ENCODE measurements around the gene KIAA0513. TPM values are rescaled to one million over a fixed set of nuclear protein-coding genes. Genes with fewer than 3 reads are reported as not detected.

The KIAA0513 gene
- total and polyA plus RNA-seq, 2 donors (not counting 3 experiments of a cell fraction or from before 2014, with no cell fraction given) = 1.8 to 4.3 TPM

- no peaks in the 10 kb centered on the region for H3K9me3 ChIP-seq (replicated peaks; ENCODE audit: control insufficient read depth, insufficient read depth, low read length)
- H3K27ac ChIP-seq (ENCODE audit: insufficient read depth, low read depth, low read length) = no peak overlapping the region
- POLR2A ChIA-PET = no interaction called here
- H3K9ac ChIP-seq (replicated peaks; ENCODE audit: extremely low read depth, insufficient read depth, low read length) = no peak overlapping the region
- dilution Hi-C loops (cut with MboI; ENCODE audit: extremely low pct_ligation_motif_present, low sequenced_read_pairs) = no loop called here
- H3K4me2 ChIP-seq (ENCODE audit: insufficient read depth, low read length) = no peak overlapping the region
- intact Hi-C loops (cut with micrococcal nuclease) = no loop called here
- no TSS peak for BruUV-seq (replicated peaks)
- H3K9me1 ChIP-seq (replicated peaks; ENCODE audit: control insufficient read depth, extremely low read depth, insufficient read depth, low read length) = no peaks in the 10 kb centered on the region
- no peaks in the 10 kb centered on the region for H3K79me2 ChIP-seq (ENCODE audit: control insufficient read depth, insufficient read depth, low read length)
- no peaks in the 10 kb centered on the region for H3K36me3 ChIP-seq (ENCODE audit: control insufficient read depth in 2 of 2, extremely low read depth in 1 of 2, insufficient read depth in 2 of 2, low read length in 2 of 2)
- no peaks in the 10 kb centered on the region for H4K20me1 ChIP-seq (replicated peaks; ENCODE audit: control insufficient read depth, extremely low read depth, insufficient read depth, low read length)
- H2AFZ ChIP-seq (ENCODE audit: low read depth, low read length) = no peak overlapping the region
- no peak for DNase-seq (ENCODE audit: low read depth, low spot score)
- FAIRE-seq = no peak
- H3K4me3 ChIP-seq (replicated peaks in 1 of 3; ENCODE audit: insufficient read depth in 1 of 3, low read depth in 1 of 3, low read length in 3 of 3) = no peak overlapping the region
- no peak for TF ChIP-seq GATA2 (IDR thresholded peaks at IDR 0.05; ENCODE audit: insufficient read depth, insufficient read length, low read depth, low read length)
- TF ChIP-seq POLR2AphosphoS5 (IDR thresholded peaks at IDR 0.05; ENCODE audit: insufficient read depth, low read depth, low read length) = no peak
- no peak for TF ChIP-seq POLR2A (IDR thresholded peaks at IDR 0.05; ENCODE audit: low read depth, low read length)
- no peak for TF ChIP-seq MAX (IDR thresholded peaks at IDR 0.05; ENCODE audit: insufficient read depth, insufficient read length)
- no peak for TF ChIP-seq JUN (IDR thresholded peaks at IDR 0.05; ENCODE audit: borderline replicate concordance, insufficient read depth, insufficient read length, low read depth)
- no peak for TF ChIP-seq FOS (IDR thresholded peaks at IDR 0.05; ENCODE audit: borderline replicate concordance, insufficient read depth, low read length)
- TF ChIP-seq EZH2 (IDR thresholded peaks at IDR 0.05; ENCODE audit: borderline replicate concordance, low read depth, low read length, severe bottlenecking) = no peak
- no peak for TF ChIP-seq CTCF (IDR thresholded peaks at IDR 0.05; ENCODE audit: extremely low read depth in 1 of 2, insufficient read depth in 1 of 2, low read depth in 1 of 2, low read length in 2 of 2)
- no peak for TF ChIP-seq MYC (IDR thresholded peaks at IDR 0.05; ENCODE audit: low read depth, low read length)
- peaks cover 36% of the 10 kb centered on the region for H3K4me1 ChIP-seq (ENCODE audit: control insufficient read depth, extremely low read depth, insufficient read depth, low read length)
- no peaks in the 10 kb centered on the region for H3K27me3 ChIP-seq (ENCODE audit: control insufficient read depth in 2 of 2, insufficient read depth in 2 of 2, low read length in 2 of 2)
- CTCF ChIA-PET = interaction anchor here (1.0 to 1.7 kb wide), 5 partner anchors 9 to 26 kb away, joined by 3 to 9 read pairs (median 3); no protein-coding TSS in a partner anchor
These were observed 112.9 kb downstream of the KIAA0513 start for GRCh38 chr16:85140455-85141012.

Measured in endothelial cell of umbilical vein (primary cell).